ENCODE measurements around the gene HAGH. TPM values are rescaled to one million over a fixed set of nuclear protein-coding genes. Genes with fewer than 3 reads are reported as not detected.
A peak's percentile ranks its signal among the peaks of the same experiment; 100 is the strongest.

HAGH gene
- total and polyA plus RNA-seq, 4 donors = 50.2 to 79.0 (median 55.6) TPM

GRCh38 chr16:1791256-1791942 lies 35.2 kb downstream of the HAGH start:
- no peak overlapping the region for H3K27ac ChIP-seq (ENCODE audit: low read depth in 1 of 2, low read length in 2 of 2)
- intact Hi-C loops (cut with DNase I) = no loop called here
- no peaks in the 10 kb centered on the region for H3K27me3 ChIP-seq (ENCODE audit: control insufficient read depth in 1 of 2, insufficient read depth in 2 of 2, low read length in 1 of 2)
- H3K36me3 ChIP-seq (ENCODE audit: control insufficient read depth in 1 of 2, insufficient read depth in 2 of 2, low read length in 1 of 2) = no peaks in the 10 kb centered on the region
- DNase-seq (peak; percentile 45 to 73), ATAC-seq (ENCODE audit: low FRiP score) (no peak)
- H3K4me1 ChIP-seq (ENCODE audit: control insufficient read depth in 1 of 2, insufficient read depth in 2 of 2, low read length in 2 of 2) = no peaks in the 10 kb centered on the region
- no peaks in the 10 kb centered on the region for H3K9me3 ChIP-seq (ENCODE audit: control insufficient read depth, low read length)
- WGBS, 2 donors = 94 to 95% methylated on average over 48 to 53 of the region's 53 CpGs
- no peak overlapping the region for H3K4me3 ChIP-seq (ENCODE audit: low read length in 2 of 2)

- DNase-seq (peak; percentile 42 to 61), ATAC-seq (ENCODE audit: low FRiP score) (no peak)
- H3K36me3 ChIP-seq (ENCODE audit: control insufficient read depth in 1 of 2, insufficient read depth in 2 of 2, low read length in 1 of 2) = no peaks in the 10 kb centered on the region
- H3K4me1 ChIP-seq (ENCODE audit: control insufficient read depth in 1 of 2, insufficient read depth in 2 of 2, low read length in 2 of 2) = no peaks in the 10 kb centered on the region
- intact Hi-C loops (cut with DNase I) = no loop called here
- H3K27ac ChIP-seq (ENCODE audit: low read depth in 1 of 2, low read length in 2 of 2) = no peak overlapping the region
- no peaks in the 10 kb centered on the region for H3K27me3 ChIP-seq (ENCODE audit: control insufficient read depth in 1 of 2, insufficient read depth in 2 of 2, low read length in 1 of 2)
- WGBS, 2 donors = 94% methylated on average over 38 to 44 of the region's 44 CpGs
- H3K9me3 ChIP-seq (ENCODE audit: control insufficient read depth, low read length) = no peaks in the 10 kb centered on the region
- H3K4me3 ChIP-seq (ENCODE audit: low read length in 2 of 2) = no peak overlapping the region
These were observed 35.9 kb downstream of the HAGH start for GRCh38 chr16:1790611-1791255.

GRCh38 chr16:1790261-1790610 lies 36.4 kb downstream of the HAGH start:
- intact Hi-C loops (cut with DNase I) = no loop called here
- WGBS, 2 donors = 93% methylated on average over 15 of the region's 15 CpGs

GRCh38 chr16:1789643-1790045 lies 37.0 kb downstream of the HAGH start:
- H3K27ac ChIP-seq (ENCODE audit: low read depth in 1 of 2, low read length in 2 of 2) = no peak overlapping the region
- H3K4me1 ChIP-seq (ENCODE audit: control insufficient read depth in 1 of 2, insufficient read depth in 2 of 2, low read length in 2 of 2) = no peaks in the 10 kb centered on the region
- no peaks in the 10 kb centered on the region for H3K36me3 ChIP-seq (ENCODE audit: control insufficient read depth in 1 of 2, insufficient read depth in 2 of 2, low read length in 1 of 2)
- 88 to 91% methylated on average over 25 of the region's 25 CpGs for WGBS, 2 donors
- no peaks in the 10 kb centered on the region for H3K9me3 ChIP-seq (ENCODE audit: control insufficient read depth, low read length)
- DNase-seq = peak; percentile 44 to 65
- H3K4me3 ChIP-seq (ENCODE audit: low read length in 2 of 2) = no peak overlapping the region
- ATAC-seq (ENCODE audit: low FRiP score) = no peak
- intact Hi-C loops (cut with DNase I) = no loop called here
- H3K27me3 ChIP-seq (ENCODE audit: control insufficient read depth in 1 of 2, insufficient read depth in 2 of 2, low read length in 1 of 2) = no peaks in the 10 kb centered on the region

More at GRCh38 chr16:1790261-1790610, 36.4 kb downstream of the HAGH start:
- no peak for ATAC-seq (ENCODE audit: low FRiP score)
- H3K4me3 ChIP-seq (ENCODE audit: low read length in 2 of 2) = no peak overlapping the region
- no peaks in the 10 kb centered on the region for H3K9me3 ChIP-seq (ENCODE audit: control insufficient read depth, low read length)
- H3K27me3 ChIP-seq (ENCODE audit: control insufficient read depth in 1 of 2, insufficient read depth in 2 of 2, low read length in 1 of 2) = no peaks in the 10 kb centered on the region
- no peak overlapping the region for H3K27ac ChIP-seq (ENCODE audit: low read depth in 1 of 2, low read length in 2 of 2)
- no peaks in the 10 kb centered on the region for H3K36me3 ChIP-seq (ENCODE audit: control insufficient read depth in 1 of 2, insufficient read depth in 2 of 2, low read length in 1 of 2)
- DNase-seq = peak; percentile 42 to 57
- no peaks in the 10 kb centered on the region for H3K4me1 ChIP-seq (ENCODE audit: control insufficient read depth in 1 of 2, insufficient read depth in 2 of 2, low read length in 2 of 2)

- ATAC-seq (ENCODE audit: low FRiP score) = no peak
- Histone ChIP-seq H3K27me3 (ENCODE audit: control insufficient read depth in 1 of 2, insufficient read depth in 2 of 2, low read length in 1 of 2) (no peaks in the 10 kb centered on the region), H3K36me3 (ENCODE audit: control insufficient read depth in 1 of 2, insufficient read depth in 2 of 2, low read length in 1 of 2) (no peaks in the 10 kb centered on the region), H3K4me1 (ENCODE audit: control insufficient read depth in 1 of 2, insufficient read depth in 2 of 2, low read length in 2 of 2) (no peaks in the 10 kb centered on the region), H3K27ac (ENCODE audit: low read depth in 1 of 2, low read length in 2 of 2) (no peak overlapping the region), H3K9me3 (ENCODE audit: control insufficient read depth, low read length) (no peaks in the 10 kb centered on the region), H3K4me3 (ENCODE audit: low read length in 2 of 2) (no peak overlapping the region)
- intact Hi-C loops (cut with DNase I) = no loop called here
- DNase-seq = peak; percentile 42 to 66
- 44 to 55% methylated on average over 19 of the region's 19 CpGs for WGBS, 2 donors
These were observed 37.9 kb downstream of the HAGH start for GRCh38 chr16:1788708-1789100.

GRCh38 chr16:1788095-1788707 lies 38.4 kb downstream of the HAGH start:
- intact Hi-C loops (cut with DNase I) = no loop called here
- no peaks in the 10 kb centered on the region for H3K36me3 ChIP-seq (ENCODE audit: control insufficient read depth in 1 of 2, insufficient read depth in 2 of 2, low read length in 1 of 2)
- DNase-seq (peak; percentile 43 to 59), ATAC-seq (ENCODE audit: low FRiP score) (no peak)
- H3K4me1 ChIP-seq (ENCODE audit: control insufficient read depth in 1 of 2, insufficient read depth in 2 of 2, low read length in 2 of 2) = no peaks in the 10 kb centered on the region
- no peak overlapping the region for H3K27ac ChIP-seq (ENCODE audit: low read depth in 1 of 2, low read length in 2 of 2)
- 91 to 92% methylated on average over 37 to 38 of the region's 38 CpGs for WGBS, 2 donors
- no peaks in the 10 kb centered on the region for H3K27me3 ChIP-seq (ENCODE audit: control insufficient read depth in 1 of 2, insufficient read depth in 2 of 2, low read length in 1 of 2)
- no peaks in the 10 kb centered on the region for H3K9me3 ChIP-seq (ENCODE audit: control insufficient read depth, low read length)
- no peak overlapping the region for H3K4me3 ChIP-seq (ENCODE audit: low read length in 2 of 2)

GRCh38 chr16:1787322-1788094 lies 39.1 kb downstream of the HAGH start:
- no peaks in the 10 kb centered on the region for H3K36me3 ChIP-seq (ENCODE audit: control insufficient read depth in 1 of 2, insufficient read depth in 2 of 2, low read length in 1 of 2)
- H3K27ac ChIP-seq (ENCODE audit: low read depth in 1 of 2, low read length in 2 of 2) = no peak overlapping the region
- H3K9me3 ChIP-seq (ENCODE audit: control insufficient read depth, low read length) = no peaks in the 10 kb centered on the region
- H3K4me3 ChIP-seq (ENCODE audit: low read length in 2 of 2) = no peak overlapping the region
- no peaks in the 10 kb centered on the region for H3K27me3 ChIP-seq (ENCODE audit: control insufficient read depth in 1 of 2, insufficient read depth in 2 of 2, low read length in 1 of 2)
- no peak for ATAC-seq (ENCODE audit: low FRiP score)
- DNase-seq = peak; percentile 44 to 71
- H3K4me1 ChIP-seq (ENCODE audit: control insufficient read depth in 1 of 2, insufficient read depth in 2 of 2, low read length in 2 of 2) = no peaks in the 10 kb centered on the region
- intact Hi-C loops (cut with DNase I) = no loop called here
- 91 to 92% methylated on average over 44 of the region's 44 CpGs for WGBS, 2 donors

GRCh38 chr16:1787056-1787321 lies 39.6 kb downstream of the HAGH start:
- Histone ChIP-seq H3K9me3 (ENCODE audit: control insufficient read depth, low read length) (no peaks in the 10 kb centered on the region), H3K4me3 (ENCODE audit: low read length in 2 of 2) (no peak overlapping the region), H3K27ac (ENCODE audit: low read depth in 1 of 2, low read length in 2 of 2) (no peak overlapping the region), H3K36me3 (ENCODE audit: control insufficient read depth in 1 of 2, insufficient read depth in 2 of 2, low read length in 1 of 2) (no peaks in the 10 kb centered on the region), H3K4me1 (ENCODE audit: control insufficient read depth in 1 of 2, insufficient read depth in 2 of 2, low read length in 2 of 2) (no peaks in the 10 kb centered on the region), H3K27me3 (ENCODE audit: control insufficient read depth in 1 of 2, insufficient read depth in 2 of 2, low read length in 1 of 2) (no peaks in the 10 kb centered on the region)
- intact Hi-C loops (cut with DNase I) = no loop called here
- DNase-seq (peak in 1 of 2 donors; percentile 61), ATAC-seq (ENCODE audit: low FRiP score) (no peak)
- 84 to 85% methylated on average over 6 of the region's 6 CpGs for WGBS, 2 donors

All from aorta (tissue), 5 donors.